ENCODE results near the gene MOGAT3. TPM values are rescaled to one million over a fixed set of nuclear protein-coding genes. Genes with fewer than 3 reads are reported as not detected.

The MOGAT3 gene
- total and polyA plus RNA-seq, 2 of the 4 experiments (the other 2 are of a cell fraction): not detected

- Histone ChIP-seq H2AFZ (replicated peaks; ENCODE audit: low read length, poor library complexity) (no peak overlapping the region), H2AK5ac (ENCODE audit: low read depth, low read length) (no peak overlapping the region), H4K8ac (ENCODE audit: low read depth in 2 of 2, low read length in 2 of 2) (no peak overlapping the region), H3K4me1 (ENCODE audit: control insufficient read depth, insufficient read depth, low read length) (peaks cover 9% of the 10 kb centered on the region; the same call in 1 of the 2 replicates), H2AK9ac (replicated peaks; ENCODE audit: low read depth, low read length, poor library complexity) (no peak overlapping the region), H3K14ac (replicated peaks; ENCODE audit: low read depth, low read length) (no peak overlapping the region), H2BK15ac (ENCODE audit: low read depth, low read length) (no peak overlapping the region), H3K23ac (ENCODE audit: low read depth, low read length) (no peak overlapping the region), H4K91ac (ENCODE audit: insufficient read depth, low read depth, low read length) (no peak overlapping the region), H3K18ac (ENCODE audit: low read depth, low read length) (no peak overlapping the region), H3K79me1 (ENCODE audit: low read depth in 1 of 2, low read length in 2 of 2) (peaks cover 28 to 56% of the 10 kb centered on the region in 2 experiments), H3K27ac (ENCODE audit: insufficient read depth, low read length) (no peak overlapping the region), H2BK120ac (ENCODE audit: low read depth, low read length) (no peak overlapping the region), H3K36me3 (ENCODE audit: control insufficient read depth, insufficient read depth, low read length) (peaks cover 7% of the 10 kb centered on the region), H3K4me2 (ENCODE audit: low read depth, low read length) (no peak overlapping the region), H4K5ac (ENCODE audit: low read depth, low read length) (no peak overlapping the region), H3K9ac (ENCODE audit: low read depth, low read length) (no peak overlapping the region), H2BK20ac (ENCODE audit: low read depth, low read length) (no peak overlapping the region), H3K4me3 (ENCODE audit: insufficient read depth, low read depth, low read length) (no peak overlapping the region), H4K20me1 (ENCODE audit: insufficient read depth, low read length) (peaks cover 18% of the 10 kb centered on the region), H3K9me1 (ENCODE audit: insufficient read depth, low read length) (peaks cover 3% of the 10 kb centered on the region; the same call in 1 of the 2 replicates), H3K56ac (ENCODE audit: extremely low read depth, insufficient read depth, low read length) (no peak overlapping the region), H3K9me3 (ENCODE audit: control insufficient read depth, insufficient read depth, low read length) (no peaks in the 10 kb centered on the region), H2BK5ac (ENCODE audit: low read depth, low read length, poor library complexity, severe bottlenecking) (no peak overlapping the region), H3K4ac (ENCODE audit: low read depth, low read length) (no peak overlapping the region), H3K27me3 (ENCODE audit: control insufficient read depth, insufficient read depth, low read length) (peaks cover 2% of the 10 kb centered on the region; the same call in 1 of the 2 replicates)
- dilution Hi-C loops (cut with HindIII; ENCODE audit: low sequenced_read_pairs, unreplicated experiment) (no loop called here), in situ Hi-C loops (cut with MboI; ENCODE audit: low sequenced_read_pairs) (no loop called here), intact Hi-C loops (cut with micrococcal nuclease) (no loop called here)
- TF ChIP-seq CHD1 (IDR thresholded peaks at IDR 0.05; ENCODE audit: low read depth, low read length) (no peak), USF2 (IDR thresholded peaks at IDR 0.05; ENCODE audit: low read depth, low read length) (no peak), MAZ (IDR thresholded peaks at IDR 0.05; ENCODE audit: borderline replicate concordance, low read depth, low read length) (no peak), ELK1 (IDR thresholded peaks at IDR 0.05; ENCODE audit: borderline replicate concordance, low read depth, low read length) (no peak), CEBPB (IDR thresholded peaks at IDR 0.05; ENCODE audit: low read depth, low read length) (no peak), SMC3 (IDR thresholded peaks at IDR 0.05; ENCODE audit: low read depth, low read length) (no peak), MXI1 (IDR thresholded peaks at IDR 0.05; ENCODE audit: borderline replicate concordance, low read depth, low read length) (no peak), POLR2A (IDR thresholded peaks at IDR 0.05; ENCODE audit: low read depth, low read length) (no peak), RFX5 (IDR thresholded peaks at IDR 0.05; ENCODE audit: low read depth, low read length) (no peak)
- TF ChIP-seq, protein P1, sequence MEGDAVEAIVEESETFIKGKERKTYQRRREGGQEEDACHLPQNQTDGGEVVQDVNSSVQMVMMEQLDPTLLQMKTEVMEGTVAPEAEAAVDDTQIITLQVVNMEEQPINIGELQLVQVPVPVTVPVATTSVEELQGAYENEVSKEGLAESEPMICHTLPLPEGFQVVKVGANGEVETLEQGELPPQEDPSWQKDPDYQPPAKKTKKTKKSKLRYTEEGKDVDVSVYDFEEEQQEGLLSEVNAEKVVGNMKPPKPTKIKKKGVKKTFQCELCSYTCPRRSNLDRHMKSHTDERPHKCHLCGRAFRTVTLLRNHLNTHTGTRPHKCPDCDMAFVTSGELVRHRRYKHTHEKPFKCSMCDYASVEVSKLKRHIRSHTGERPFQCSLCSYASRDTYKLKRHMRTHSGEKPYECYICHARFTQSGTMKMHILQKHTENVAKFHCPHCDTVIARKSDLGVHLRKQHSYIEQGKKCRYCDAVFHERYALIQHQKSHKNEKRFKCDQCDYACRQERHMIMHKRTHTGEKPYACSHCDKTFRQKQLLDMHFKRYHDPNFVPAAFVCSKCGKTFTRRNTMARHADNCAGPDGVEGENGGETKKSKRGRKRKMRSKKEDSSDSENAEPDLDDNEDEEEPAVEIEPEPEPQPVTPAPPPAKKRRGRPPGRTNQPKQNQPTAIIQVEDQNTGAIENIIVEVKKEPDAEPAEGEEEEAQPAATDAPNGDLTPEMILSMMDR (conservative IDR thresholded peaks at IDR 0.05; ENCODE audit: low read depth, low read length): no peak
- CTCF ChIA-PET: no interaction called here
- ATAC-seq (ENCODE audit: low read depth) (no peak), DNase-seq (no peak)
- WGBS, 2 experiments (ENCODE audit: extremely low coverage in 2 of 2, insufficient read length in 1 of 2): 100% methylated on average over 1 of the region's 5 CpGs; no CpG with 5 or more reads in 1 of the 2 experiments
- POLR2A ChIA-PET (ENCODE audit: unreplicated experiment): no interaction called here
- no TSS peak for BruUV-seq (replicated peaks)
These were observed 47.4 kb upstream of the MOGAT3 start for GRCh38 chr7:101248276-101248675.

Measured in IMR-90 (cell line).